Heart right ventricle (tissue), 16 donors: ENCODE results near the gene SMC6. TPM values are rescaled to one million over a fixed set of nuclear protein-coding genes. Genes with fewer than 3 reads are reported as not detected.

Source experiments
- ATAC-seq, 8 donors: fragments of 200-7000 bp; cut with Tn5 transposase; one replicate each; pipeline ENCODE4 v1.9.1; 2020; ENCODE audit warnings: mild to moderate bottlenecking in 8 of 8, moderate library complexity in 8 of 8, moderate number of reproducible peaks in 1 of 8
- DNase-seq, 2 donors: peaks; one replicate each; pipeline ENCODE4 v3.0.0-alpha.2; 2020
- H3K27ac ChIP-seq, 10 donors: fragments of 200-600 bp; sonication (generic) in 2 of 10; one replicate each; pipeline versions ENCODE4 v1.5.0 to v1.8.0; 2020 to 2022; ENCODE audit warnings: mild to moderate bottlenecking in 3 of 10
- H3K27me3 ChIP-seq, 7 donors: fragments of 200-600 bp; one replicate each; pipeline ENCODE4 v1.8.0; 2021 to 2022; ENCODE audit warnings: mild to moderate bottlenecking in 2 of 7
- H3K36me3 ChIP-seq, 9 donors: fragments of 200-600 bp; sonication (generic) in 1 of 9; one replicate each; pipeline versions ENCODE4 v1.5.0 to v1.8.0; 2020 to 2022; ENCODE audit warnings: mild to moderate bottlenecking in 2 of 9
- H3K4me1 ChIP-seq, 9 donors: fragments of 200-600 bp; sonication (generic) in 1 of 9; one replicate each; pipeline versions ENCODE4 v1.5.0 to v1.8.0; 2020 to 2022; ENCODE audit warnings: mild to moderate bottlenecking in 4 of 9
- H3K4me3 ChIP-seq, 10 donors: fragments of 200-600 bp; sonication (generic) in 2 of 10; one replicate each; pipeline versions ENCODE4 v1.5.0 to v1.8.0; 2020 to 2022; ENCODE audit warnings: mild to moderate bottlenecking in 7 of 10, moderate library complexity in 2 of 10
- H3K9me3 ChIP-seq, 11 donors: fragments of 200-600 bp in 10 of 11; sonication (generic) in 2 of 11; one replicate each; pipeline versions ENCODE4 v1.5.0 to v1.8.0; 2013 to 2022; ENCODE audit warnings: mild to moderate bottlenecking in 2 of 11, control low read depth in 1 of 11, moderate library complexity in 1 of 11
- CTCF ChIP-seq, 9 donors: fragments of 200-600 bp; sonication (generic) in 2 of 9; IDR thresholded peaks; one replicate each; pipeline versions ENCODE4 v1.5.0 to v1.8.0; 2021 to 2022; ENCODE audit warnings: antibody characterized with exemption in 9 of 9, mild to moderate bottlenecking in 5 of 9, moderate library complexity in 1 of 9
- WGBS, 2 donors: extraction: QIAGEN DNeasy Blood & Tissue Kit; methylation state at CpG; one replicate each; pipeline ENCODE4 v1.1.7; 2013; ENCODE audit warnings: inconsistent platforms in 1 of 2; 5-methylcytosine and 5-hydroxymethylcytosine counted together
- intact Hi-C, 10 donors: fragments of 100-400 bp; cut with DNase I; formaldehyde crosslinking; loops; one replicate each; pipeline versions ENCODE4 v1.11.1 to v1.14.2; 2022
- polyA plus RNA-seq, 2 donors: library from polyadenylated mRNA; stranded (reverse); fragments of 200-250 nt; gene quantifications; one replicate each; pipeline ENCODE4 v1.2.3, GENCODE V29; 2013
- total RNA-seq, 10 donors: library from RNA; stranded (reverse); fragmentation: NEBNext Ultra II Directional in 3 of 10; extraction: Animal tissue kit (Norgen Biotek cat#: 25700) in 3 of 10; gene quantifications; one replicate each; pipeline versions ENCODE4 v1.2.1 to v1.2.4, GENCODE V29; 2021 to 2023
- donor health status: Arrhythmogenic right ventricular cardiomyopathy.
- donor health status: ischemic (EF 13 %, LVEDD 7.1; RV severe dilation, severe dysfunction).
- donor health status: healthy with polysubstance abuse.
- donor health status: DM: no; HTN: yes; CAD: no.
- donor health status: DM: no; HTN: no; CAD: no.
- donor health status: ischemic (EF 25% LVEDD 6.9; RV normal size, moderate dysfunction).
- donor health status: ischemic (EF 25% LVEDD 5.7; RV mildly dilated, moderate dysfunction).
- donor health status: healthy.
- donor health status: DM: yes; HTN: yes; CAD: no.
- donor health status: Ischemic cardiomyopathy.
- donor health status: ischemic (EF 35%, LVEDD 5.7; RV mildly dilated, moderate dysfunction).
- donor health status: nonischemic (EF 11% LVEDD 7.7; RV severe dilation, severe dysfunction).
- donor health status: DM: yes; HTN: yes; CAD: no.
- donor health status: PGD.
- donor health status: ischemic (EF 29% LVEDD 5.4; RV normal size, mild dysfunction).
- donor health status: nonischemic (EF 23%, LVEDD 6.1; RV moderate dilation, normal function).

The SMC6 gene
- total and polyA plus RNA-seq, 12 donors = 4.7 to 14.7 (median 12.0) TPM

GRCh38 chr2:17713291-17713690 is 40.3 kb downstream of the SMC6 start:
- peaks cover 0 to 100% (median 22%) of the 10 kb centered on the region in 9 donors for H3K36me3 ChIP-seq
- 72 to 84% methylated on average over 1 of the region's 1 CpG for WGBS, 2 donors
- no peak for TF ChIP-seq CTCF (IDR thresholded peaks at IDR 0.05)
- H3K9me3 ChIP-seq = no peaks in the 10 kb centered on the region
- DNase-seq = no peak
- peaks cover 0 to 8% (median 0%) of the 10 kb centered on the region in 9 donors for H3K4me1 ChIP-seq
- ATAC-seq = no peak
- no peak overlapping the region for H3K4me3 ChIP-seq
- no peak overlapping the region for H3K27ac ChIP-seq
- intact Hi-C loops = loop anchor here in 1 of 10 donors (10.0 kb wide), 1 partner anchor 442 kb away; no protein-coding TSS in a partner anchor
- no peaks in the 10 kb centered on the region for H3K27me3 ChIP-seq

GRCh38 chr2:17710547-17711248 is 42.9 kb downstream of the SMC6 start:
- peaks cover 0 to 100% (median 15%) of the 10 kb centered on the region in 9 donors for H3K36me3 ChIP-seq
- no peak for TF ChIP-seq CTCF (IDR thresholded peaks at IDR 0.05)

GRCh38 chr2:17709897-17710296 is 43.7 kb downstream of the SMC6 start:
- H3K36me3 ChIP-seq = peaks cover 0 to 100% (median 17%) of the 10 kb centered on the region in 9 donors
- peak in 5 of 8 donors; percentile 28 to 85 (median 41) for ATAC-seq
- H3K27me3 ChIP-seq = no peaks in the 10 kb centered on the region
- peaks cover 0 to 9% (median 0%) of the 10 kb centered on the region in 9 donors for H3K4me1 ChIP-seq
- intact Hi-C loops = loop anchor here in 1 of 10 donors (10.0 kb wide), 1 partner anchor 445 kb away; no protein-coding TSS in a partner anchor
- WGBS, 2 donors = 47 to 51% methylated on average over 2 of the region's 2 CpGs
- no peak for DNase-seq
- peak overlapping the region in 1 of 10 donors; percentile 16 for H3K27ac ChIP-seq
- TF ChIP-seq CTCF (IDR thresholded peaks at IDR 0.05) = no peak
- no peak overlapping the region for H3K4me3 ChIP-seq
- H3K9me3 ChIP-seq = no peaks in the 10 kb centered on the region

More at GRCh38 chr2:17710547-17711248, 42.9 kb downstream of the SMC6 start:
- intact Hi-C loops = loop anchor here in 1 of 10 donors (10.0 kb wide), 1 partner anchor 444 kb away; no protein-coding TSS in a partner anchor
- Histone ChIP-seq H3K9me3 (no peaks in the 10 kb centered on the region), H3K4me1 (peaks cover 0 to 9% (median 0%) of the 10 kb centered on the region in 9 donors), H3K27ac (no peak overlapping the region), H3K4me3 (no peak overlapping the region), H3K27me3 (no peaks in the 10 kb centered on the region)
- DNase-seq = no peak
- ATAC-seq = no peak
- WGBS, 2 donors = 91% methylated on average over 9 of the region's 9 CpGs

GRCh38 chr2:17708501-17708900 is 45.1 kb downstream of the SMC6 start:
- ATAC-seq (no peak), DNase-seq (no peak)
- Histone ChIP-seq H3K9me3 (no peaks in the 10 kb centered on the region), H3K27ac (no peak overlapping the region), H3K27me3 (no peaks in the 10 kb centered on the region), H3K36me3 (peaks cover 0 to 100% (median 17%) of the 10 kb centered on the region in 9 donors), H3K4me3 (no peak overlapping the region), H3K4me1 (peaks cover 0 to 9% (median 0%) of the 10 kb centered on the region in 9 donors)
- 63 to 71% methylated on average over 1 of the region's 1 CpG for WGBS, 2 donors
- no peak for TF ChIP-seq CTCF (IDR thresholded peaks at IDR 0.05)
- intact Hi-C loops = no loop called here
